Measurements from ENCODE around the gene ATP6V0A4.
"Not testable (repeated sequence)": the region's sequence is repeated elsewhere in the genome, so short reads cannot be mapped to it uniquely, and the experiment has no call there.

The ATP6V0A4 gene

GRCh38 chr7:138804618-138805017 is 6.6 kb upstream of the ATP6V0A4 start:
- DNase-seq (ENCODE audit: low read depth, low spot score) = no peak

GRCh38 chr7:138802706-138803105 is 4.7 kb upstream of the ATP6V0A4 start:
- no peak for DNase-seq (ENCODE audit: low read depth, low spot score)

- DNase-seq (ENCODE audit: low read depth, low spot score) = no peak
These were observed 3.3 kb upstream of the ATP6V0A4 start for GRCh38 chr7:138801256-138801655.

- DNase-seq (ENCODE audit: low read depth, low spot score) = no peak
These were observed 1.5 kb upstream of the ATP6V0A4 start for GRCh38 chr7:138799336-138800000.

- no peak for DNase-seq (ENCODE audit: low read depth, low spot score)
These were observed 840 bp upstream of the ATP6V0A4 start for GRCh38 chr7:138798836-138799235.

GRCh38 chr7:138797046-138797445 is 950 bp downstream of the ATP6V0A4 start:
- not testable (repeated sequence) for DNase-seq (ENCODE audit: low read depth, low spot score)

- DNase-seq (ENCODE audit: low read depth, low spot score) = no peak
These were observed 1.9 kb downstream of the ATP6V0A4 start for GRCh38 chr7:138796038-138796615.

- no peak for DNase-seq (ENCODE audit: low read depth, low spot score)
These were observed 12.2 kb downstream of the ATP6V0A4 start for GRCh38 chr7:138785587-138786437.

- no peak for DNase-seq (ENCODE audit: low read depth, low spot score)
These were observed 13.3 kb downstream of the ATP6V0A4 start for GRCh38 chr7:138784692-138785091.

- no peak for DNase-seq (ENCODE audit: low read depth, low spot score)
These were observed 17.0 kb downstream of the ATP6V0A4 start for GRCh38 chr7:138781004-138781403.

GRCh38 chr7:138776166-138776833 is 21.7 kb downstream of the ATP6V0A4 start:
- no peak for DNase-seq (ENCODE audit: low read depth, low spot score)

GRCh38 chr7:138773817-138774216 is 24.2 kb downstream of the ATP6V0A4 start:
- DNase-seq (ENCODE audit: low read depth, low spot score) = no peak

- DNase-seq (ENCODE audit: low read depth, low spot score) = no peak
These were observed 24.8 kb downstream of the ATP6V0A4 start for GRCh38 chr7:138773176-138773575.

- no peak for DNase-seq (ENCODE audit: low read depth, low spot score)
These were observed 27.1 kb downstream of the ATP6V0A4 start for GRCh38 chr7:138770904-138771303.

- no peak for DNase-seq (ENCODE audit: low read depth, low spot score)
These were observed 29.8 kb downstream of the ATP6V0A4 start for GRCh38 chr7:138768241-138768640.

- DNase-seq (ENCODE audit: low read depth, low spot score) = no peak
These were observed 41.3 kb downstream of the ATP6V0A4 start for GRCh38 chr7:138756591-138757242.

- DNase-seq (ENCODE audit: low read depth, low spot score) = no peak
These were observed 42.0 kb downstream of the ATP6V0A4 start for GRCh38 chr7:138755842-138756590.

GRCh38 chr7:138755331-138755747 is 42.7 kb downstream of the ATP6V0A4 start:
- DNase-seq (ENCODE audit: low read depth, low spot score) = no peak

GRCh38 chr7:138753610-138754009 is 44.4 kb downstream of the ATP6V0A4 start:
- DNase-seq (ENCODE audit: low read depth, low spot score) = no peak

- no peak for DNase-seq (ENCODE audit: low read depth, low spot score)
These were observed 44.9 kb downstream of the ATP6V0A4 start for GRCh38 chr7:138753150-138753518.
